ENCODE results near the gene HPCA.

HPCA gene

DNA sequence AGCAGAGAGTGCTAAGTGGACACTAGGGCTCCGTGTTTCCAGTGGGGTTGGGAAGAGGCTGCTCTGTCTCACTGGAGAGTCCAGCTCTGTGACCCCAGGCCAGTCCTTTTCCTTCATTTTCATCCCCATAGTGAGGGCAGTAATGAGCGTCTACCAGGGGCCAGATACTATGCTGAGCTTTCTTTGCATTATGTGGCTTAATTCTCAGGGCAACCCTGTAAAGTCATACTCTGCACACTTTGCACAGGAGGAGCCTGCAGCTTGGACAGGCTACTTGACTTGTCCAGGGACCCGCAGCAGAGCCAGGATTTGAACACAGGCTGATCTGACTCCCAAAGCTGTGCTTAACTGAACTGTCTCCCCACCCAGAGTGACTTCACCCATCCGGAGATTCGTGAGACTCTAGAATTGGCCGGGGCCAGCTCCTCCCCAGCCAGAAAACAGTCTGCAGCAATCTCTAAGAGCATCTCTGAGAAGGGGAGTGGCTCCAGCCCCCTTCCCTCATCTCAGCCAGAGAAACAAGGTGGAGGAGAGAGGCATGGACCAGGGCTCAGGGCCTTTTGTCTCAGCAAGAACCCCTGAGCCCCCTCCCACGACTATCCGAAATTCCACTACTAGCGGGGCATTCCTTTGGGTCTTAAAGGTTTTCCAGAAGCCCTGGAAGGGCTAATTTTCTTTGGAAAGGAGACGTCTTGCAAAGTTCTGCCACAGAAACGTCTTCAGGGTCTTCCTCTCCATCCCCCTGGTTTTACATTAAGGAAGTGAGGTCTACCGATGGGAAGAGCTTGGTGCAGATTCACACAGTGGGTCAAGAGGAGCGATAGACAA, 14.7 kb upstream of the HPCA start:
- no peak for ATAC-seq

DNA sequence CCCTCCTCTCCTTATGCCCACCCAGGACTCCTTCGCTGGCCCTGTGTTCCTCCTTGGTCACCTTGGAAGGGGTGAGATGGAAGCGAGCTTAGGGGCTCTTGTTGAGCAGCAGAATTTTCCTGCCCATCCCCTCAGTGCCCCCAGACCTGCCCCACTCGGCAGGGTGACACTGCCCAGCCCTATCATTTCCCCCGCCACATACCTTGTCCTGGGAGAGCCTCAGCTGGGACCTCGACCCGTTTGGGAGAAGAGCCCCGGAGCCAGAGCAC, 14.2 kb upstream of the HPCA start:
- no peak for ATAC-seq

DNA sequence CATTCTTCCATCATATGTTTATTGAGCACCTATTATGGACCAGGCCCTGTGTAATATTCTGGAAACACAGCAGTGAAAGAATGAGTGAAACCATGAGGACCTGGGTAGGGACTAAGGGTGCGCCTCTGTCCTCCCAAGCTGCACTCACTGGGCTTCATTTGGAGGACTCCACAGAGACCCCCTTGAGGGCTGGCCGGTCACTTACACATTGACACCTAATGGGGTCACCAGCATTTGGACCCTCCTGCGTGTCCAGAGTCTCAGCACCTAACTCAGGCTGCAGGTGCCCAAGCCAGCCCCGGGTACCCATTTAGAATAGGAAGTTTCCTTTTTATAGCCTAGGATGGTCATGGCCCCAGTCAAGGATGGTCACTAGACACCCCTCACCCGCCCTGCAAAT, 12.8 kb upstream of the HPCA start:
- ATAC-seq: no peak

GRCh38 chr1:32874860-32875752, 11.2 kb upstream of the HPCA start:
- ATAC-seq: no peak

- ATAC-seq: peak in 1 of 2 donors; percentile 58
Measured at GRCh38 chr1:32876341-32877210, 9.7 kb upstream of the HPCA start.

- ATAC-seq: no peak
Measured at GRCh38 chr1:32877211-32878110, 8.8 kb upstream of the HPCA start.

DNA sequence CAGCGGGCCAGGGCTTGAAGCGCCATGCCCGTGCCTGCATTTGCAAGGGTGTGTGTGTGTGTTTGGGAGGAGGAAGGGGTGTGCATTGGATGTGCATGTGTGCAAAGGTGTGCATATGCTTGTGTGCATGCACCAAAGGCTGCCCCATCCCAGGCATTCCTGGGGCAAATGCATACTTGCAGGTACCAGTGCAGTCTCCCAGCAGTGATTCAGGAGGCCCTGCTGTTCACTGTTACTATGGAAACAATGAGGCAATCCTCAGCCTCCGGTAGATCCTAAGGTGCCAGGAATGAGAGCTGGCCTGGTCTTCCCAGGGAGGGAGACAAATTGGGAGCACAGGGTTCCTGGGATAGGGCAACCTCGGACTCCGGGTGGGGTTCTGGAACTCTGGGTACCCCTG, 8.1 kb upstream of the HPCA start:
- no peak for ATAC-seq

- ATAC-seq: no peak
Measured at GRCh38 chr1:32878637-32879041, 7.7 kb upstream of the HPCA start.

GRCh38 chr1:32881291-32881690, 5.0 kb upstream of the HPCA start:
- no peak for ATAC-seq

DNA sequence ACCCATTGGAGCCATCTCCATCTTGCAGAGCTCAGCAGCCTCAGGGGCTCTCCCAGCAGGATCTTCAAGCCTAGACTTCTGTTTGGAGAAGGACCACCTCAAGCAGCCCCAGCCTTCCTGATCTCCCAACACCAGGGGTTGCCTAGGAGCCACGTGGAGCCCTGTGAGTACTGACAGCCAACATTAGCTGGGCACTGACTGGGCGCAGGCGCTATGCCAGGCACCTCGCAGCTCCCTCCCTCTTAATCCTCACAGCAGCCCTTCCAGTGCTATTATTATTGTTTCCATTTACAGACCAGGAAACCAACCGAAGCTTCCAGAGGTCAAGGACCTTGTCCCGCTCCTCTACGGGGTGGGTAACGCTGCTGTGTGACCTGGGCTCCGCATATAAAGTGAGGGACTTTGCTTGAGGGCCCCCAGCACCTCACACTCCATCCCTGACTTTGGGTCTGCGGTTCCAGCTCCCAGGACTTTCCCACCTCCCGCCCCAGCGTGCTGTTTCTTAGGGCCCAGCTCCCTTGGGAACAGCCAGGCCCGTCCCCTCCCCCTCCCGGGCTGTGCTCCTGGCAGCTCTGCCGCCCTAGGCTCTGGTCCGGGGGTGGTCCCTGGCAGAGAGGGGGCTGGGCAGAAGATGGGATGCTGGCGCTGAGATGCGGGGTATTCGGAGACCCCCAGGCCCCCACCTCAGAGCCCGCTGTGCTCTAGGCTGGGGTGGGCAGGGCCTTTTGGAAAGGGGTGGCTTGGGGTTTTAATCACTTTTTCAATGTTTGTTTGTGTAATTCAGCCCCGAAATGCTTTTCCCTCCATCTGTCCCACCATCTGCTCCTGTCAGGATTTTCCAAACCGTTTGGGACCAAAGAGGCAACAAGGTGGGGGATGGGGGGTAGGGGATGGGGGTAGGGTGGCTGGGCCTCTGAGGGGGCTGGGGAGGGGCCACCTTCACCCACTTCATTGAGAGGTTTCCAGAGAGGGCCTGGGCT, 4.1 kb upstream of the HPCA start:
- ATAC-seq: no peak

GRCh38 chr1:32883338-32884031, 2.8 kb upstream of the HPCA start:
- ATAC-seq: no peak

- ATAC-seq: no peak
Measured at GRCh38 chr1:32884032-32884372, 2.3 kb upstream of the HPCA start.

DNA sequence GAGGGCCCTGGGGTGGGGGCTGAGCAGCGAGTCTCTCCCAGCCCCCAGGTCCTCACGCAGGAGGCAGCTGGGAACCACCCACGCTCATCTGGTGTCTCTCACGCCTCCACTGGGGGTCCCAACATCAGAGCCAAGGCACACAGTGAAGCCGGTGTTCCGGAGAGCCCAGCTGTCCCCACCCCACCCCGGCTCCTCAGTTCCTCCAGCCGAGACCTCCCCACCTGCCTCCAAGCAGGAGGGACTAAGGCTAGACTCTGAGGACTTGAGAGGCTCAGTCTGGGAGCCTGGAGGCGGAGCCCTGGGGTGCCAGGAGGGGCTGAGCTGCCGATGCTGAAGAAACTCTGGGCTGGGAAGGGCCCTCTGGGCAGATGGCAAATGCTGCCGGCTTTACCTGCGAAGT, 1.6 kb upstream of the HPCA start:
- ATAC-seq: no peak

GRCh38 chr1:32885676-32886003, 651 bp upstream of the HPCA start:
- no peak for ATAC-seq

GRCh38 chr1:32886828-32887414, 630 bp downstream of the HPCA start:
- no peak for ATAC-seq

DNA sequence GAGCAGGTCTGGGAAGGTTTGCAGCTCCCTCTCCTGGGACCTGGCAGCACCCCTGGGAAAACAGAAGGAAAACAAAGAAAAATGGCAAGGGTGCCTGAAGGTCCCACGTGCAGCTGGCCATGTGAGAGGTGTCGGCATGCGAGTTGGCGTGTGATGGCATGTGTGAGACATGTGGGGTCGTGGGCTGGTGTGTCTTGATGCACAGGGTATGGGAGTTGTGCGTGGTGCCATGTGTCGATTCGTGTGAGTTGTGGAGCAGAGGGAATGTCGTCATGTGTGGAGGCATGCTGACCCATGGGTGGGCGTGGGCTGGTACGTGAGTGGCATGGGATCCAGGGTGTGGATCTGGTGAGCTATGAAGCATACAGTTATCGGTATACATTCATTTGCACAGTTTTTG, 1.3 kb downstream of the HPCA start:
- ATAC-seq: no peak

GRCh38 chr1:32888134-32888533, 1.8 kb downstream of the HPCA start:
- no peak for ATAC-seq

DNA sequence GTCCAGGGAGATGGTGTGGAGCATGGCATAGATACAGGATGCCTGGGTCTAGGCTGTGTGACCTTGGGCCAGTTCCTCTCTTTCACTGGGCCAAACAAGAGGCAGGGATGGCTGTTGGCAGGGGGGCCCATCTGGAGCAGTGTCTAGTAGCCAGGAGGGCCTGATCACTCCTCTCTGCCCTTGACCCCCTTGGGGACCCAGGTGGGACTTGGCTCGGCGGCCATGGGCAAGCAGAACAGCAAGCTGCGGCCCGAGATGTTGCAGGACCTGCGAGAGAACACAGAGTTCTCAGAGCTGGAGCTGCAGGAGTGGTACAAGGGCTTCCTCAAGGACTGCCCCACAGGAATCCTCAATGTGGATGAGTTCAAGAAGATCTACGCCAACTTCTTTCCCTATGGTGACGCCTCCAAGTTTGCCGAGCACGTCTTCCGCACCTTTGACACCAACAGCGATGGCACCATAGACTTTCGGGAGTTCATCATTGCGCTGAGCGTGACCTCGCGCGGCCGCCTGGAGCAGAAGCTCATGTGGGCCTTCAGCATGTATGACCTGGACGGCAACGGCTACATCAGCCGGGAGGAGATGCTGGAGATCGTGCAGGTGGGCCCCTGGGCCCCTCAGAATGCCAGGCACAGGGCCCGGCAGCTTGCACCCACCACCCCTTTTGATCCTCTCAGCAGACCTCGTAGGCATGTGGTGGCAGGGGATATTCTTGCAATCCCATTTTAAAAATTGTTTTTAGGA, 2.6 kb downstream of the HPCA start:
- no peak for ATAC-seq

GRCh38 chr1:32889731-32890278, 3.5 kb downstream of the HPCA start:
- ATAC-seq: no peak

Data from activated CD4-positive, CD25-positive, alpha-beta regulatory T cell treated with anti-CD3 and anti-CD28 coated beads, Interleukin-2, amount 50 U/mL, for 24 hours (primary cell).